Transverse colon (tissue), 4 donors: Measurements from ENCODE around the gene EYA4.

Experiments used
- EP300 ChIP-seq: sonication (generic); formaldehyde crosslinking; IDR thresholded peaks from one replicate; pipeline ENCODE4 v1.6.1; 2017; ENCODE audit warnings: antibody characterized with exemption, low read depth
- POLR2A ChIP-seq: fragments of 450-650 bp; IDR thresholded peaks from one replicate; pipeline ENCODE4 v1.6.1; 2016; ENCODE audit warnings: antibody characterized with exemption, mild to moderate bottlenecking, moderate library complexity
- POLR2AphosphoS5 ChIP-seq, 3 donors: sonication (generic); formaldehyde crosslinking; IDR thresholded peaks; one replicate each; pipeline ENCODE4 v1.6.1; 2016; ENCODE audit warnings: antibody characterized with exemption in 3 of 3
- TF ChIP-seq, protein P1 (sequence below), 5 experiments: fragments of 200-600 bp in 3 of 5; fragments of 450-650 bp in 2 of 5; sonication (generic) in 3 of 5; IDR thresholded peaks; 1 replicate in 2 of 5; 2 replicates in 3 of 5; pipeline ENCODE4 v1.5.1; 2016 to 2017; ENCODE audit warnings: antibody characterized with exemption in 5 of 5, inconsistent platforms in 3 of 5, mild to moderate bottlenecking in 2 of 5, moderate library complexity in 1 of 5

DNA sequence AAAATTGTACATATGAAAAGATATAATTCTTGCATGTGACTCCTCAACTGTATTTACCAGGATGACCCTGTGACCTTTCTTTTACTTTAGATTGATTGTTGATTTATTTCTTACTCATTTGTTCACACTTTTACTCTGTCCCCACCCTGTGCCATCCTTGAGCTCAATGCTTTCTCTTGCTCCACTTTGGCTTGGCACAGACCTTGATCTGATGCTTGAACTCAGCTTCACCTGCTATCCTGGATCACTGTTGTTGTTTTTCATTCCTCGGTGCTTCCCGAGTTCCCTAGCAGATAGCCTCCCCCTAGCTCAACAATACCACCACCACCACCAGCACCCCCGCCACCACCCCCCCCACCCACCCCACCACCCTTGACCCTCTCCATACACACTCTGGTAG is 102.1 kb downstream of the EYA4 start:
- TF ChIP-seq, protein P1, sequence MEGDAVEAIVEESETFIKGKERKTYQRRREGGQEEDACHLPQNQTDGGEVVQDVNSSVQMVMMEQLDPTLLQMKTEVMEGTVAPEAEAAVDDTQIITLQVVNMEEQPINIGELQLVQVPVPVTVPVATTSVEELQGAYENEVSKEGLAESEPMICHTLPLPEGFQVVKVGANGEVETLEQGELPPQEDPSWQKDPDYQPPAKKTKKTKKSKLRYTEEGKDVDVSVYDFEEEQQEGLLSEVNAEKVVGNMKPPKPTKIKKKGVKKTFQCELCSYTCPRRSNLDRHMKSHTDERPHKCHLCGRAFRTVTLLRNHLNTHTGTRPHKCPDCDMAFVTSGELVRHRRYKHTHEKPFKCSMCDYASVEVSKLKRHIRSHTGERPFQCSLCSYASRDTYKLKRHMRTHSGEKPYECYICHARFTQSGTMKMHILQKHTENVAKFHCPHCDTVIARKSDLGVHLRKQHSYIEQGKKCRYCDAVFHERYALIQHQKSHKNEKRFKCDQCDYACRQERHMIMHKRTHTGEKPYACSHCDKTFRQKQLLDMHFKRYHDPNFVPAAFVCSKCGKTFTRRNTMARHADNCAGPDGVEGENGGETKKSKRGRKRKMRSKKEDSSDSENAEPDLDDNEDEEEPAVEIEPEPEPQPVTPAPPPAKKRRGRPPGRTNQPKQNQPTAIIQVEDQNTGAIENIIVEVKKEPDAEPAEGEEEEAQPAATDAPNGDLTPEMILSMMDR (IDR thresholded peaks at IDR 0.05) = no peak
- TF ChIP-seq EP300 = no peak
- no peak for TF ChIP-seq POLR2AphosphoS5 (IDR thresholded peaks at IDR 0.05)
- no peak for TF ChIP-seq POLR2A
